Measurements from ENCODE around the gene KCNH5.

The KCNH5 gene

GRCh38 chr14:63045234-63045611 lies at the start of gene KCNH5:
Gene KCNH5 (minus strand): TSS chr14:63045458. CDS start chr14:63045186, 272 bp downstream.
- H3K9me3 ChIP-seq (ENCODE audit: control insufficient read depth, low read depth, low read length), result no peaks in the 10 kb centered on the region
- H3K9ac ChIP-seq (ENCODE audit: low read length), result peak within 1 kb of the TSS; percentile 36
- H3K4me3 ChIP-seq (ENCODE audit: low read length), result peak within 1 kb of the TSS; percentile 68
- H3K36me3 ChIP-seq (ENCODE audit: control insufficient read depth, low read depth, low read length), result no peaks in the 10 kb centered on the region
- H3K27me3 ChIP-seq (ENCODE audit: control insufficient read depth, insufficient read depth, low read length), result peaks cover 43% of the 10 kb centered on the region
- H3K27ac ChIP-seq (ENCODE audit: low read length), result no peak within 1 kb of the TSS
- peaks cover 13% of the 10 kb centered on the region for H3K4me1 ChIP-seq (ENCODE audit: control insufficient read depth, low read depth, low read length)

- no peak overlapping the region for H3K9ac ChIP-seq (ENCODE audit: low read length)
- H3K27me3 ChIP-seq (ENCODE audit: control insufficient read depth, insufficient read depth, low read length), result no peaks in the 10 kb centered on the region
- H3K4me3 ChIP-seq (ENCODE audit: low read length), result no peak overlapping the region
- no peak overlapping the region for H3K27ac ChIP-seq (ENCODE audit: low read length)
- no peaks in the 10 kb centered on the region for H3K4me1 ChIP-seq (ENCODE audit: control insufficient read depth, low read depth, low read length)
- no peaks in the 10 kb centered on the region for H3K9me3 ChIP-seq (ENCODE audit: control insufficient read depth, low read depth, low read length)
- H3K36me3 ChIP-seq (ENCODE audit: control insufficient read depth, low read depth, low read length), result no peaks in the 10 kb centered on the region
These were observed 46.2 kb upstream of the KCNH5 start for GRCh38 chr14:63091394-63091996.

- H3K4me3 ChIP-seq (ENCODE audit: low read length), result no peak overlapping the region
- no peaks in the 10 kb centered on the region for H3K9me3 ChIP-seq (ENCODE audit: control insufficient read depth, low read depth, low read length)
- H3K9ac ChIP-seq (ENCODE audit: low read length), result no peak overlapping the region
- no peaks in the 10 kb centered on the region for H3K27me3 ChIP-seq (ENCODE audit: control insufficient read depth, insufficient read depth, low read length)
- no peaks in the 10 kb centered on the region for H3K4me1 ChIP-seq (ENCODE audit: control insufficient read depth, low read depth, low read length)
- H3K36me3 ChIP-seq (ENCODE audit: control insufficient read depth, low read depth, low read length), result no peaks in the 10 kb centered on the region
- no peak overlapping the region for H3K27ac ChIP-seq (ENCODE audit: low read length)
These were observed 43.6 kb upstream of the KCNH5 start for GRCh38 chr14:63088865-63089264.

- no peak overlapping the region for H3K9ac ChIP-seq (ENCODE audit: low read length)
- H3K36me3 ChIP-seq (ENCODE audit: control insufficient read depth, low read depth, low read length), result no peaks in the 10 kb centered on the region
These were observed 33.3 kb upstream of the KCNH5 start for GRCh38 chr14:63078569-63078968.

GRCh38 chr14:63076488-63076887 lies 31.2 kb upstream of the KCNH5 start:
- no peak overlapping the region for H3K27ac ChIP-seq (ENCODE audit: low read length)
- no peaks in the 10 kb centered on the region for H3K9me3 ChIP-seq (ENCODE audit: control insufficient read depth, low read depth, low read length)
- no peaks in the 10 kb centered on the region for H3K4me1 ChIP-seq (ENCODE audit: control insufficient read depth, low read depth, low read length)
- no peak overlapping the region for H3K4me3 ChIP-seq (ENCODE audit: low read length)
- H3K9ac ChIP-seq (ENCODE audit: low read length), result no peak overlapping the region
- no peaks in the 10 kb centered on the region for H3K36me3 ChIP-seq (ENCODE audit: control insufficient read depth, low read depth, low read length)
- no peaks in the 10 kb centered on the region for H3K27me3 ChIP-seq (ENCODE audit: control insufficient read depth, insufficient read depth, low read length)

More at GRCh38 chr14:63078569-63078968, 33.3 kb upstream of the KCNH5 start:
- Histone ChIP-seq H3K27ac (ENCODE audit: low read length) (no peak overlapping the region), H3K27me3 (ENCODE audit: control insufficient read depth, insufficient read depth, low read length) (no peaks in the 10 kb centered on the region), H3K4me3 (ENCODE audit: low read length) (no peak overlapping the region), H3K4me1 (ENCODE audit: control insufficient read depth, low read depth, low read length) (no peaks in the 10 kb centered on the region), H3K9me3 (ENCODE audit: control insufficient read depth, low read depth, low read length) (no peaks in the 10 kb centered on the region)

GRCh38 chr14:63055631-63056030 lies 10.4 kb upstream of the KCNH5 start:
- Histone ChIP-seq H3K4me1 (ENCODE audit: control insufficient read depth, low read depth, low read length) (no peaks in the 10 kb centered on the region), H3K27me3 (ENCODE audit: control insufficient read depth, insufficient read depth, low read length) (no peaks in the 10 kb centered on the region), H3K9ac (ENCODE audit: low read length) (no peak overlapping the region), H3K27ac (ENCODE audit: low read length) (no peak overlapping the region), H3K4me3 (ENCODE audit: low read length) (no peak overlapping the region), H3K9me3 (ENCODE audit: control insufficient read depth, low read depth, low read length) (no peaks in the 10 kb centered on the region), H3K36me3 (ENCODE audit: control insufficient read depth, low read depth, low read length) (no peaks in the 10 kb centered on the region)

GRCh38 chr14:63051992-63052391 lies 6.7 kb upstream of the KCNH5 start:
- no peak overlapping the region for H3K4me3 ChIP-seq (ENCODE audit: low read length)

GRCh38 chr14:63051301-63051700 lies 6.0 kb upstream of the KCNH5 start:
- Histone ChIP-seq H3K27ac (ENCODE audit: low read length) (no peak overlapping the region), H3K4me1 (ENCODE audit: control insufficient read depth, low read depth, low read length) (peaks cover 4% of the 10 kb centered on the region), H3K9me3 (ENCODE audit: control insufficient read depth, low read depth, low read length) (no peaks in the 10 kb centered on the region), H3K36me3 (ENCODE audit: control insufficient read depth, low read depth, low read length) (no peaks in the 10 kb centered on the region), H3K27me3 (ENCODE audit: control insufficient read depth, insufficient read depth, low read length) (peaks cover 24% of the 10 kb centered on the region), H3K4me3 (ENCODE audit: low read length) (no peak overlapping the region), H3K9ac (ENCODE audit: low read length) (no peak overlapping the region)

More at GRCh38 chr14:63051992-63052391, 6.7 kb upstream of the KCNH5 start:
- Histone ChIP-seq H3K4me1 (ENCODE audit: control insufficient read depth, low read depth, low read length) (peaks cover 4% of the 10 kb centered on the region), H3K27ac (ENCODE audit: low read length) (no peak overlapping the region), H3K27me3 (ENCODE audit: control insufficient read depth, insufficient read depth, low read length) (peaks cover 17% of the 10 kb centered on the region), H3K9me3 (ENCODE audit: control insufficient read depth, low read depth, low read length) (no peaks in the 10 kb centered on the region), H3K36me3 (ENCODE audit: control insufficient read depth, low read depth, low read length) (no peaks in the 10 kb centered on the region), H3K9ac (ENCODE audit: low read length) (no peak overlapping the region)

- Histone ChIP-seq H3K4me1 (ENCODE audit: control insufficient read depth, low read depth, low read length) (peaks cover 4% of the 10 kb centered on the region), H3K9me3 (ENCODE audit: control insufficient read depth, low read depth, low read length) (no peaks in the 10 kb centered on the region), H3K9ac (ENCODE audit: low read length) (no peak overlapping the region), H3K27ac (ENCODE audit: low read length) (no peak overlapping the region), H3K4me3 (ENCODE audit: low read length) (no peak overlapping the region), H3K27me3 (ENCODE audit: control insufficient read depth, insufficient read depth, low read length) (peaks cover 27% of the 10 kb centered on the region), H3K36me3 (ENCODE audit: control insufficient read depth, low read depth, low read length) (no peaks in the 10 kb centered on the region)
These were observed 5.4 kb upstream of the KCNH5 start for GRCh38 chr14:63050694-63051093.

- H3K9me3 ChIP-seq (ENCODE audit: control insufficient read depth, low read depth, low read length), result no peaks in the 10 kb centered on the region
- no peak overlapping the region for H3K27ac ChIP-seq (ENCODE audit: low read length)
- H3K9ac ChIP-seq (ENCODE audit: low read length), result no peak overlapping the region
- peak overlapping the region; percentile 68 for H3K4me3 ChIP-seq (ENCODE audit: low read length)
- H3K27me3 ChIP-seq (ENCODE audit: control insufficient read depth, insufficient read depth, low read length), result peaks cover 43% of the 10 kb centered on the region
- peaks cover 13% of the 10 kb centered on the region for H3K4me1 ChIP-seq (ENCODE audit: control insufficient read depth, low read depth, low read length)
- H3K36me3 ChIP-seq (ENCODE audit: control insufficient read depth, low read depth, low read length), result no peaks in the 10 kb centered on the region
These were observed 1.3 kb upstream of the KCNH5 start for GRCh38 chr14:63046339-63047268.

GRCh38 chr14:63045612-63046320 lies 508 bp upstream of the KCNH5 start:
- Histone ChIP-seq H3K4me3 (ENCODE audit: low read length) (peak overlapping the region; percentile 68), H3K27ac (ENCODE audit: low read length) (no peak overlapping the region), H3K36me3 (ENCODE audit: control insufficient read depth, low read depth, low read length) (no peaks in the 10 kb centered on the region), H3K9ac (ENCODE audit: low read length) (peak overlapping the region; percentile 36), H3K9me3 (ENCODE audit: control insufficient read depth, low read depth, low read length) (no peaks in the 10 kb centered on the region), H3K4me1 (ENCODE audit: control insufficient read depth, low read depth, low read length) (peaks cover 13% of the 10 kb centered on the region), H3K27me3 (ENCODE audit: control insufficient read depth, insufficient read depth, low read length) (peaks cover 43% of the 10 kb centered on the region)
